ENCODE data around the gene SLC6A3.

DNA sequence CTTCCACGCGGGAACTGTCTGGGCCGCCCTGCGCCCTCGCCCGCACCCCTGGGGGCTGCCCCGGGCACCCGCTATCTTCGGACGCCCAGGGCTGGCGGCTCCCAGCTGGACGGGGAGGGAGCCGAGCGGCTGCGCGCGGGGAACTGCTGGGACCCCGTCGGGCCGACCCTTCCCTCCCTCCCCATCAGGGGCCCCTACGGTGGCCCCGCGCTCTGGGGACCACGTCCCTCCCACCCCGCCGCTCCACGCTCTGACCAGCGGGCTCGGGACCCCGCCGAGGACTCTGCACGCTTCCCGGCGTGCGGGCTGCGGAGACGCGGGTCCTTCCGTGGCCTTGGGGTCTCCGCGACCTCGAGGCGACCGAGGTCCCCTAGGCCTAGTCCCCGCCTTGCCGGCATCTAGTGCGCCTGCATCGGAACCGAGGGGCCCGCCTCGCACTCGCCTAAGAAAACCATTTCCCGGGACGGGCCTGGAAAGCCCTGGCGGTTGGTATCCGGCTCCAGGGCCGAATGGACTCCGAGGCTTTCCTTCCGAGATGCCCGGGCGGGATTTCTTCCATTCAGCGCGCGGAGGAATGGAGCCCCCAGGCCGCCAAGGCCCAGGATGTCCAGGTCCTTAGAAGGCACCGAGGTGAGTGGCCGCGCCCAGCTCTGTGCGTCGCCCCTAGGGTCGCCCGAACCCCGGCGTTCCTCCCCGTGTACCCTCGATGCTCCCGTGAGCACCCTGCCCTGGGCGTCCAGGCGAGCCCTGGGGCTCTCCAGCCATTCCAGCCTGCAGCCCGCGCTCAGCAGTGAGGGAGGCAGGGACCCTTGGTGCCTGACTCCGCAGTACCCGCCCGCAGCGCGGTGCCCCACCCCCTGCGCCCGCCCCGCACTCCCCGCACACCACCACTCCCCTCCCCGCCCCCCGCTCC lies 705 bp upstream of the SLC6A3 start:
- TF ChIP-seq JUN (IDR thresholded peaks at IDR 0.05; ENCODE audit: borderline replicate concordance, low read depth, low read length) (no peak), JUN (CRISPR knock-in tag; IDR thresholded peaks at IDR 0.05; ENCODE audit: borderline replicate concordance) (no peak), ZNF274 (IDR thresholded peaks at IDR 0.05; ENCODE audit: borderline replicate concordance, low read depth, low read length) (no peak), SIN3A (IDR thresholded peaks at IDR 0.05; ENCODE audit: borderline replicate concordance in 2 of 2, control insufficient read depth in 1 of 2, low read depth in 2 of 2, low read length in 2 of 2) (no peak)
- TF ChIP-seq, protein P1, sequence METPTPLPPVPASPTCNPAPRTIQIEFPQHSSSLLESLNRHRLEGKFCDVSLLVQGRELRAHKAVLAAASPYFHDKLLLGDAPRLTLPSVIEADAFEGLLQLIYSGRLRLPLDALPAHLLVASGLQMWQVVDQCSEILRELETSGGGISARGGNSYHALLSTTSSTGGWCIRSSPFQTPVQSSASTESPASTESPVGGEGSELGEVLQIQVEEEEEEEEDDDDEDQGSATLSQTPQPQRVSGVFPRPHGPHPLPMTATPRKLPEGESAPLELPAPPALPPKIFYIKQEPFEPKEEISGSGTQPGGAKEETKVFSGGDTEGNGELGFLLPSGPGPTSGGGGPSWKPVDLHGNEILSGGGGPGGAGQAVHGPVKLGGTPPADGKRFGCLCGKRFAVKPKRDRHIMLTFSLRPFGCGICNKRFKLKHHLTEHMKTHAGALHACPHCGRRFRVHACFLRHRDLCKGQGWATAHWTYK (CRISPR knock-in tag; IDR thresholded peaks at IDR 0.05): no peak
